Liver (tissue), 2 donors: ENCODE data around the gene ABTB2.

Experiments
- EGR1 ChIP-seq, 2 donors: IDR thresholded peaks; 2 replicates each; pipeline ENCODE4 v1.6.1; 2016 to 2018; ENCODE audit warnings: antibody characterized with exemption in 2 of 2, low read depth in 2 of 2
- GABPA ChIP-seq, 2 donors: IDR thresholded peaks in 1 of 2; conservative IDR thresholded peaks in 1 of 2; 2 replicates each; pipeline ENCODE4 v1.6.1; 2016; ENCODE audit warnings: antibody characterized with exemption in 2 of 2, mild to moderate bottlenecking in 1 of 2, moderate library complexity in 1 of 2
- HNF4G ChIP-seq: IDR thresholded peaks from 2 replicates; pipeline ENCODE4 v1.6.1; 2016; ENCODE audit warnings: antibody characterized with exemption
- donor health status: healthy.

DNA sequence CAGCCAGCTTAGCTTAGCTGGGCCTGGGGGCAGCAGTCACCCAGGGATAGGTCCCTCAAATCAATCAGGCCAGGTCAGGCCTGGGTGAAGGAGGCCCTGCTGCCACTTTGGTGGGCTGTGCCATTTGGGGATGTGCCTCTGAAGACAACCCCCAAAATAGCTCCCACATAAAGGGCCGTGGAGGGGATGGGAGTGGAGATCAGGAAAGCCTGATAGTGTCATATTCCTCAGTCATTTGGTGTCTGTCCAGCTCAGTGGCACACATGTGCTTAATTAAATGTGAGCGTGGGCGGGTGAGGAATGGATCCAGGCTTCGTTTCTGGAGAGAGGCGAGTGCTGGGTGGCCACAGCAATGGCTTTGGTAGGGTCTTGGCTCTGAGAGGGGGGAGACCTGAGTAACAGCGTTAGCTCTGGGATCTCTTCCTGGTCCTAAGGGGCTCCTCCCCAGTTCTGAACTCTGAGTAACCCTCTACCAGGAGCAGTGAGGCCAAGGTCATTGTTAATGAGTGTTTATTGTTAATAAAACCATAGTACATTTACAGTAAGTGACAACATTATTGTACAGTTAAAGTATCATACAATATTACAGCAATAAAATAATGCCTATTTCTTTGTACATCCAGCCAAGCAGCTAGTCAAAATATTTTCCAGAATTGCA is 207.2 kb downstream of the ABTB2 start:
- no peak for TF ChIP-seq EGR1 (IDR thresholded peaks at IDR 0.05; ENCODE audit: low read depth in 2 of 2)
- TF ChIP-seq GABPA (IDR thresholded peaks at IDR 0.05 in 1 of 2, conservative IDR thresholded peaks at IDR 0.05 in 1 of 2): no peak
- no peak for TF ChIP-seq HNF4G
